ENCODE results near the gene TMEM91. TPM values are rescaled to one million over a fixed set of nuclear protein-coding genes. Genes with fewer than 3 reads are reported as not detected.
"Not testable (repeated sequence)": the region's sequence is repeated elsewhere in the genome, so short reads cannot be mapped to it uniquely, and the experiment has no call there.

TMEM91 gene
- total RNA-seq, 1 donor from 2014 or later = 14.2 TPM

GRCh38 chr19:41364524-41365391, 11.6 kb upstream of the TMEM91 start:
- intact Hi-C loops (cut with DNase I) = no loop called here
- no peaks in the 10 kb centered on the region for H3K9me3 ChIP-seq
- no peaks in the 10 kb centered on the region for H3K27me3 ChIP-seq
- H3K36me3 ChIP-seq = no peaks in the 10 kb centered on the region
- H3K27ac ChIP-seq = peak overlapping the region; percentile 97 to 98
- TF ChIP-seq CTCF (IDR thresholded peaks at IDR 0.05) = no peak
- peak overlapping the region; percentile 80 for H3K4me3 ChIP-seq
- H3K4me1 ChIP-seq = peaks cover 0 to 11% of the 10 kb centered on the region in 2 donors
- DNase-seq (ENCODE audit: low spot score in 2 of 2) = no peak

GRCh38 chr19:41366089-41366488, 10.2 kb upstream of the TMEM91 start:
- no peak overlapping the region for H3K27ac ChIP-seq
- intact Hi-C loops (cut with DNase I) = no loop called here
- TF ChIP-seq CTCF (IDR thresholded peaks at IDR 0.05) = no peak

GRCh38 chr19:41367848-41368301, 8.5 kb upstream of the TMEM91 start:
- Histone ChIP-seq H3K4me3 (no peak overlapping the region), H3K9me3 (no peaks in the 10 kb centered on the region), H3K36me3 (no peaks in the 10 kb centered on the region), H3K27me3 (no peaks in the 10 kb centered on the region), H3K4me1 (peaks cover 0 to 11% of the 10 kb centered on the region in 2 donors), H3K27ac (peak overlapping the region; percentile 36 to 65)
- DNase-seq (ENCODE audit: low spot score in 2 of 2) = no peak
- intact Hi-C loops (cut with DNase I) = no loop called here
- TF ChIP-seq CTCF (IDR thresholded peaks at IDR 0.05) = no peak

More at GRCh38 chr19:41366089-41366488, 10.2 kb upstream of the TMEM91 start:
- no peaks in the 10 kb centered on the region for H3K36me3 ChIP-seq
- no peaks in the 10 kb centered on the region for H3K9me3 ChIP-seq
- DNase-seq (ENCODE audit: low spot score in 2 of 2) = no peak
- H3K4me3 ChIP-seq = no peak overlapping the region
- peaks cover 0 to 11% of the 10 kb centered on the region in 2 donors for H3K4me1 ChIP-seq
- no peaks in the 10 kb centered on the region for H3K27me3 ChIP-seq

GRCh38 chr19:41369769-41370168, 6.6 kb upstream of the TMEM91 start:
- no peak for TF ChIP-seq CTCF (IDR thresholded peaks at IDR 0.05)

GRCh38 chr19:41371119-41371518, 5.2 kb upstream of the TMEM91 start:
- H3K9me3 ChIP-seq; intact Hi-C loops (cut with DNase I); H3K4me3 ChIP-seq; DNase-seq (ENCODE audit: low spot score in 2 of 2); H3K27ac ChIP-seq; H3K36me3 ChIP-seq; H3K27me3 ChIP-seq: not testable (repeated sequence)
- H3K4me1 ChIP-seq = peaks cover 0 to 17% of the 10 kb centered on the region in 2 donors

More at GRCh38 chr19:41369769-41370168, 6.6 kb upstream of the TMEM91 start:
- no peak for DNase-seq (ENCODE audit: low spot score in 2 of 2)
- no peak overlapping the region for H3K4me3 ChIP-seq
- intact Hi-C loops (cut with DNase I) = no loop called here
- peaks cover 0 to 14% of the 10 kb centered on the region in 2 donors for H3K4me1 ChIP-seq
- no peak overlapping the region for H3K27ac ChIP-seq
- H3K9me3 ChIP-seq = no peaks in the 10 kb centered on the region
- H3K36me3 ChIP-seq = no peaks in the 10 kb centered on the region
- H3K27me3 ChIP-seq = no peaks in the 10 kb centered on the region

- Histone ChIP-seq H3K9me3 (no peaks in the 10 kb centered on the region), H3K27me3 (no peaks in the 10 kb centered on the region), H3K36me3 (no peaks in the 10 kb centered on the region), H3K4me1 (peaks cover 0 to 17% of the 10 kb centered on the region in 2 donors), H3K4me3 (no peak overlapping the region), H3K27ac (no peak overlapping the region)
- DNase-seq (ENCODE audit: low spot score in 2 of 2) = no peak
- intact Hi-C loops (cut with DNase I) = no loop called here
- TF ChIP-seq CTCF (IDR thresholded peaks at IDR 0.05) = no peak
Observed at GRCh38 chr19:41371541-41371940, 4.8 kb upstream of the TMEM91 start.

Data from ascending aorta (tissue), 2 donors.